Gastrocnemius medialis (tissue), 4 donors: ENCODE data around the gene MYO7A. TPM values are rescaled to one million over a fixed set of nuclear protein-coding genes. Genes with fewer than 3 reads are reported as not detected.

ENCODE experiments used
- ATAC-seq, 2 donors: fragments of 150-250 bp; one replicate each; pipeline ENCODE4 v1.9.1; 2016
- DNase-seq, 2 donors: peaks; one replicate each; pipeline ENCODE4 v3.0.0-alpha.2; 2019
- H3K27ac ChIP-seq, 4 donors: fragments of 200-600 bp; sonication (generic); 1 replicate in 1 of 4; 2 replicates in 3 of 4; pipeline ENCODE4 v1.5.1; 2016 to 2018; ENCODE audit warnings: mild to moderate bottlenecking in 2 of 4, moderate library complexity in 1 of 4
- H3K27me3 ChIP-seq, 3 donors: fragments of 200-600 bp; sonication (generic) in 2 of 3; 1 replicate in 1 of 3; 2 replicates in 2 of 3; pipeline versions ENCODE4 v1.5.1 to v1.6.0; 2016 to 2019; ENCODE audit warnings: mild to moderate bottlenecking in 1 of 3, moderate library complexity in 1 of 3
- H3K36me3 ChIP-seq, 2 donors: fragments of 200-600 bp; sonication (generic) in 1 of 2; one replicate each; pipeline ENCODE4 v1.5.1; 2017 to 2018
- H3K4me1 ChIP-seq, 2 donors: fragments of 200-600 bp; sonication (generic) in 1 of 2; one replicate each; pipeline ENCODE4 v1.5.1; 2016 to 2017; ENCODE audit warnings: mild to moderate bottlenecking in 2 of 2
- H3K4me3 ChIP-seq, 4 donors: fragments of 200-600 bp; sonication (generic) in 3 of 4; 1 replicate in 1 of 4; 2 replicates in 3 of 4; pipeline ENCODE4 v1.5.1; 2016 to 2019; ENCODE audit warnings: mild to moderate bottlenecking in 2 of 4
- H3K9me3 ChIP-seq, 3 donors: fragments of 200-600 bp; sonication (generic) in 2 of 3; 1 replicate in 1 of 3; 2 replicates in 2 of 3; pipeline ENCODE4 v1.5.1; 2016 to 2019
- CTCF ChIP-seq, 5 experiments: fragments of 450-650 bp in 3 of 5; fragments of 200-600 bp in 2 of 5; sonication (generic) in 2 of 5; IDR thresholded peaks in 4 of 5; conservative IDR thresholded peaks in 1 of 5; 1 replicate in 4 of 5; 2 replicates in 1 of 5; pipeline ENCODE4 v1.5.1; 2016 to 2019; ENCODE audit warnings: antibody characterized with exemption in 5 of 5, mild to moderate bottlenecking in 3 of 5, moderate library complexity in 3 of 5
- POLR2A ChIP-seq, 2 donors: fragments of 450-650 bp; IDR thresholded peaks; one replicate each; pipeline ENCODE4 v1.6.1; 2017; ENCODE audit warnings: antibody characterized with exemption in 2 of 2, mild to moderate bottlenecking in 2 of 2, moderate library complexity in 2 of 2
- in situ Hi-C, 4 donors: fragments of 200-750 bp; cut with MboI; loops; one replicate each; pipeline versions ENCODE4 v1.15.0 to v1.8.0; 2017; ENCODE audit warnings: low sequenced_read_pairs in 4 of 4
- intact Hi-C: fragments of 100-400 bp; cut with DNase I; formaldehyde crosslinking; loops from one replicate; pipeline ENCODE4 v1.15.1; 2023; ENCODE audit warnings: low total_unique reads
- total RNA-seq, 4 donors: library from RNA; depleted of rRNA; stranded (reverse); fragments of >200 nt; gene quantifications; one replicate each; pipeline versions ENCODE4 v1.1.0 to v1.2.3, GENCODE V29; 2016

The MYO7A gene
- total RNA-seq, 4 donors from 2014 or later, result 1.6 to 3.5 (median 2.1) TPM

- no peak for DNase-seq
- TF ChIP-seq POLR2A (IDR thresholded peaks at IDR 0.05), result no peak
Measured at GRCh38 chr11:77213589-77214428, 85.8 kb downstream of the MYO7A start.

GRCh38 chr11:77214557-77214956, 86.5 kb downstream of the MYO7A start:
- in situ Hi-C loops, result no loop called here
- TF ChIP-seq POLR2A (IDR thresholded peaks at IDR 0.05) (no peak), CTCF (IDR thresholded peaks at IDR 0.05 in 4 of 5, conservative IDR thresholded peaks at IDR 0.05 in 1 of 5) (no peak)
- DNase-seq (no peak), ATAC-seq (no peak)
- no peaks in the 10 kb centered on the region for H3K27me3 ChIP-seq
- H3K4me3 ChIP-seq, result no peak overlapping the region
- H3K27ac ChIP-seq, result no peak overlapping the region
- H3K9me3 ChIP-seq, result no peaks in the 10 kb centered on the region
- no peaks in the 10 kb centered on the region for H3K36me3 ChIP-seq
- H3K4me1 ChIP-seq, result no peaks in the 10 kb centered on the region
- intact Hi-C loops, result no loop called here

More at GRCh38 chr11:77213589-77214428, 85.8 kb downstream of the MYO7A start:
- Histone ChIP-seq H3K36me3 (no peaks in the 10 kb centered on the region), H3K9me3 (no peaks in the 10 kb centered on the region), H3K27ac (no peak overlapping the region), H3K27me3 (no peaks in the 10 kb centered on the region), H3K4me3 (no peak overlapping the region), H3K4me1 (no peaks in the 10 kb centered on the region)
- no peak for ATAC-seq
- in situ Hi-C loops, result no loop called here
- intact Hi-C loops, result no loop called here

- ATAC-seq, result no peak
- in situ Hi-C loops, result no loop called here
Measured at GRCh38 chr11:77215106-77215505, 87.1 kb downstream of the MYO7A start.

GRCh38 chr11:77217156-77217555, 89.1 kb downstream of the MYO7A start:
- in situ Hi-C loops, result no loop called here
- DNase-seq (no peak), ATAC-seq (no peak)
- H3K27ac ChIP-seq, result no peak overlapping the region
- no peaks in the 10 kb centered on the region for H3K9me3 ChIP-seq
- intact Hi-C loops, result no loop called here
- H3K36me3 ChIP-seq, result no peaks in the 10 kb centered on the region
- no peak overlapping the region for H3K4me3 ChIP-seq
- no peaks in the 10 kb centered on the region for H3K27me3 ChIP-seq
- TF ChIP-seq POLR2A (IDR thresholded peaks at IDR 0.05) (no peak), CTCF (IDR thresholded peaks at IDR 0.05 in 4 of 5, conservative IDR thresholded peaks at IDR 0.05 in 1 of 5) (no peak)
- no peaks in the 10 kb centered on the region for H3K4me1 ChIP-seq

More at GRCh38 chr11:77215106-77215505, 87.1 kb downstream of the MYO7A start:
- Histone ChIP-seq H3K4me3 (no peak overlapping the region), H3K36me3 (no peaks in the 10 kb centered on the region), H3K27me3 (no peaks in the 10 kb centered on the region), H3K27ac (no peak overlapping the region), H3K9me3 (no peaks in the 10 kb centered on the region), H3K4me1 (no peaks in the 10 kb centered on the region)
- no peak for DNase-seq
- TF ChIP-seq POLR2A (IDR thresholded peaks at IDR 0.05), result no peak
- TF ChIP-seq CTCF (IDR thresholded peaks at IDR 0.05 in 4 of 5, conservative IDR thresholded peaks at IDR 0.05 in 1 of 5), result no peak
- intact Hi-C loops, result no loop called here

- intact Hi-C loops, result no loop called here
- in situ Hi-C loops, result no loop called here
Measured at GRCh38 chr11:77223797-77224196, 95.8 kb downstream of the MYO7A start.

More at GRCh38 chr11:77223797-77224196, 95.8 kb downstream of the MYO7A start:
- DNase-seq (no peak), ATAC-seq (no peak)
- Histone ChIP-seq H3K9me3 (no peaks in the 10 kb centered on the region), H3K4me3 (no peak overlapping the region), H3K36me3 (no peaks in the 10 kb centered on the region), H3K27me3 (no peaks in the 10 kb centered on the region), H3K4me1 (no peaks in the 10 kb centered on the region), H3K27ac (no peak overlapping the region)
- TF ChIP-seq CTCF (IDR thresholded peaks at IDR 0.05 in 4 of 5, conservative IDR thresholded peaks at IDR 0.05 in 1 of 5) (no peak), POLR2A (IDR thresholded peaks at IDR 0.05) (no peak)
